VCaP (cell line): ENCODE measurements around the gene SLC13A2.

Source experiments
- H3K27ac ChIP-seq: fragments of 450-650 bp; 2 replicates; pipeline ENCODE4 v1.5.1; 2017
- TF ChIP-seq, protein P1 (sequence below): fragments of 450-650 bp; conservative IDR thresholded peaks from 2 replicates; pipeline ENCODE4 v1.5.1; 2017; ENCODE audit warnings: mild to moderate bottlenecking, moderate library complexity

SLC13A2 gene

DNA sequence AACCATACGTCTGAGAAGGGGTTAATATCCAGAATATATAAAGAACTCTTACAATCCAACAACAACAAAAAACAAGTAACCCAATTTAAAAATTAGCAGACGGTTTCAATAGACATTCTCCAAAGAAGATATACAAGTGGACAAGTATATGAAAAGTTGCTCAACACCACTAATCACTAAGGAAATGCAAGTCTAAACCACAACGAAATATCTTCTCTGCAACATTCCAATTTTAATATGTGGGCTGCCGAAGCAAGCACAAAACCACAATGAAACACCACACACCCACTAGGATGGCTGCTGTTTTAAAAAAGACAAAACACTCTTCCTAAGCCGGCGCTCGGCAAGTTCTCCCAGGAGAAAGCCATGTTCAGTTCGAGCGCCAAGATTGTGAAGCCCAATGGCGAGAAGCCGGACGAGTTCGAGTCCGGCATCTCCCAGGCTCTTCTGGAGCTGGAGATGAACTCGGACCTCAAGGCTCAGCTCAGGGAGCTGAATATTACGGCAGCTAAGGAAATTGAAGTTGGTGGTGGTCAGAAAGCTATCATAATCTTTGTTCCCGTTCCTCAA is 5.9 kb upstream of the SLC13A2 start:
- TF ChIP-seq, protein P1, sequence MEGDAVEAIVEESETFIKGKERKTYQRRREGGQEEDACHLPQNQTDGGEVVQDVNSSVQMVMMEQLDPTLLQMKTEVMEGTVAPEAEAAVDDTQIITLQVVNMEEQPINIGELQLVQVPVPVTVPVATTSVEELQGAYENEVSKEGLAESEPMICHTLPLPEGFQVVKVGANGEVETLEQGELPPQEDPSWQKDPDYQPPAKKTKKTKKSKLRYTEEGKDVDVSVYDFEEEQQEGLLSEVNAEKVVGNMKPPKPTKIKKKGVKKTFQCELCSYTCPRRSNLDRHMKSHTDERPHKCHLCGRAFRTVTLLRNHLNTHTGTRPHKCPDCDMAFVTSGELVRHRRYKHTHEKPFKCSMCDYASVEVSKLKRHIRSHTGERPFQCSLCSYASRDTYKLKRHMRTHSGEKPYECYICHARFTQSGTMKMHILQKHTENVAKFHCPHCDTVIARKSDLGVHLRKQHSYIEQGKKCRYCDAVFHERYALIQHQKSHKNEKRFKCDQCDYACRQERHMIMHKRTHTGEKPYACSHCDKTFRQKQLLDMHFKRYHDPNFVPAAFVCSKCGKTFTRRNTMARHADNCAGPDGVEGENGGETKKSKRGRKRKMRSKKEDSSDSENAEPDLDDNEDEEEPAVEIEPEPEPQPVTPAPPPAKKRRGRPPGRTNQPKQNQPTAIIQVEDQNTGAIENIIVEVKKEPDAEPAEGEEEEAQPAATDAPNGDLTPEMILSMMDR, result no peak
- no peak overlapping the region for H3K27ac ChIP-seq

DNA sequence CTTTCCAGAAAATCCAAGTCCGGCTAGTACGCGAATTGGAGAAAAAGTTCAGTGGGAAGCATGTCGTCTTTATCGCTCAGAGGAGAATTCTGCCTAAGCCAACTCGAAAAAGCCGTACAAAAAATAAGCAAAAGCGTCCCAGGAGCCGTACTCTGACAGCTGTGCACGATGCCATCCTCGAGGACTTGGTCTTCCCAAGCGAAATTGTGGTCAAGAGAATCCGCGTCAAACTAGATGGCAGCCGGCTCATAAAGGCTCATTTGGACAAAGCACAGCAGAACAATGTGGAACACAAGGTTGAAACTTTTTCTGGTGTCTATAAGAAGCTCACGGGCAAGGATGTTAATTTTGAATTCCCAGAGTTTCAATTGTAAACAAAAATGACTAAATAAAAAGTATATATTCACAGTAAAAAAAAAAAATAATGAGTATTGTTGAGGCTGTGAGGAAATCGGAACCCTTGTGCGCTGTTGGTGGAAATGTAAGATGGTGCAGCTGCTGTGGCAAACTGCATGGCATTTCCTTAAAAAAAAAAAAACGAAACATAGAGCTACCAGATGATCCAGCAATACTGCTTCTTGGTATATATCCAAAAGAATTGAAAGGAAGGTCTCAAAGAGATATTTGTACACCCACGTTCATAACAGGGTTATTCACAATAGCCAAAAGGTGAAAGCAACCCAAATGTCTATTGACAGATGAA is 5.3 kb upstream of the SLC13A2 start:
- H3K27ac ChIP-seq, result peak overlapping the region; percentile 57

DNA sequence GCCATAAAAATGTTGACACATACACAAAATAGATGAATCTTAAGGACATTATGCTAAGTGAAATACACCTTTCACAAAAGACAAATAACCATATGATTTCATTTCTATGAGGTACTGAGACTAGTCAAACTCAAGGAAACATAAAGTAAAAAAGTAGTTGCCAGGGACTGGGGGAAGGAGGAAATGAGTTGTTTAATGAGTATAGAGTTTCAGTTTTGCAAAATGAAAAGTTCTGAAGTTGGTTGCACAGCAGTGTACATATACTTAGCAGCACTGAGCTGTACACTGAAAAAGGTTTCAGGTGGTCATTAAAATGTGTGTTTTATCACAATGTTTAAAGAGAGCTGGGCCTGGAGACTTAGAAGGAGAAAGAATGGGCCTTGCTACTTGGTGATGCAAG is 4.7 kb upstream of the SLC13A2 start:
- TF ChIP-seq, protein P1, result no peak
- H3K27ac ChIP-seq, result peak overlapping the region; percentile 57

DNA sequence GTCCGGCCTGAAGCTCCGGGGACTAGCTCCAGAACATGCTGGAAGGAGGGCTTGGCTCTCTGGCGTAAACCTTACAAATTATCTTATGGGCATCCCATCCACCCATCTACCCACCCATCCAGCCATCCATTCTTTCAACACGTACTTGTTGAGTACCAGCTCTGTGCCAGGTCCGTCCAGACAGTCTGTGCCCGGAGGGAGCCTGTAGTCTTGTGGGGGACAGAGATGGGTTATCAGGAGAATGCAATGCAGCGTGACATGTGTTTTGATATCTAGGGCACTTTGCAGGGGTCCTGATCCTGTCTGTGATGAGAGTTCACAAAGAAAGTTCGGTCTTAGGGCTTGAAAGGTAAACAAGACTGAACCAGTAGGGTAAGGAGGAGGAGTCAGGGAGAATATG is 4.1 kb upstream of the SLC13A2 start:
- peak overlapping the region; percentile 57 for H3K27ac ChIP-seq

DNA sequence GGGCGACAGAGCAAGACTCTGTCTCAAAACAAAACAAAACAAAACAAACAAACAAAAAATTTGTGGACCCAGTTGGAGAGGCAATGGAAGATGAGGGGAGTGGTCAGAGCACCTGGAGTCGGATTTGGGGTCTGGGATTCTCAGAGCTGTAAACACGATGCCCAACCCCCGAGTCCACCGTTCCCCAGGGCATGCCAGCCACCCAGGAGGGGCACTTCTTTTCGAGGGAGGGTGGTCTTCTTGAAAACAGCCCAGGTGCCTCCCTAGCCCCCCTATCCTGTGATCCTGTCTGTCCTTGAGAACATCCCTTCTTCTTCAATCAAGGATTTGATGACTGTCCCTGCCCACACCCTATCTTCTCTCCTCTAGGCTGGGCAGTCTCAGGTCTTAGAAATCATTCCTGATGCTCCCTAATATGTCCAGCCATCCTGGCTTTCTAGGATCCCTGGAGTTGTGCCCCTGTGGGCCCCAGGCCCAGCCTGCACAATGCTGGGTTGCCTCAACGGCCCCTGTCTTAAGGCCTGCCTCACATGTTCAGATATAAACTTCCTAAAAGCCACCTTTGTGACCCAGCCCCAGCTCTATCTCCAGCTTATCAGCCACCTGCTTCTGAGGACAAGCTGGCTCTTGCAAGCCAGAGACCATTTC is 3.1 kb upstream of the SLC13A2 start:
- H3K27ac ChIP-seq, result no peak overlapping the region
- TF ChIP-seq, protein P1, result no peak

More for the DNA sequence above, 4.1 kb upstream of the SLC13A2 start:
- TF ChIP-seq, protein P1, result no peak

DNA sequence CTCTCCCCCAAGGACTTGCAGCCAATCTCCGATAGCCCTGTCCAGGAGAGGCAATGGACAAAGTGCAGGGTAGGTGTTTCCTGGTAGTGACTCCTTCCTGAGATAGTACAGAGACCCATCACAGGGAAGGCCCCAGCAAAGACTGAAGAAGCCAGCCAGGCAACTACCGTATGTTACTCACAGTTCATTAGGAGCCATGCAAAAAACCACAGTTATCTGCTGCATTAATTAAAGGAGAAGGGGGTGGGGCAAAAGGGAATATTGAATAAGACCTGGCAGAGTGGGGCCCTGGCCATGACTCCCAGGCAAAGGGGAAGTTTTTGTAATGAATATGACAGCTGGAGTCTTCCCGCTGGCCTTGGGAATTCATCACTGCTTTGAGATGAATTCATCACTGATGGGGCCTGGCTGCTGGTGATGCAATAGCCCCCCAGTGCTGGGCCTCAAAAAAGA is 2.5 kb upstream of the SLC13A2 start:
- no peak overlapping the region for H3K27ac ChIP-seq
- TF ChIP-seq, protein P1, result no peak

DNA sequence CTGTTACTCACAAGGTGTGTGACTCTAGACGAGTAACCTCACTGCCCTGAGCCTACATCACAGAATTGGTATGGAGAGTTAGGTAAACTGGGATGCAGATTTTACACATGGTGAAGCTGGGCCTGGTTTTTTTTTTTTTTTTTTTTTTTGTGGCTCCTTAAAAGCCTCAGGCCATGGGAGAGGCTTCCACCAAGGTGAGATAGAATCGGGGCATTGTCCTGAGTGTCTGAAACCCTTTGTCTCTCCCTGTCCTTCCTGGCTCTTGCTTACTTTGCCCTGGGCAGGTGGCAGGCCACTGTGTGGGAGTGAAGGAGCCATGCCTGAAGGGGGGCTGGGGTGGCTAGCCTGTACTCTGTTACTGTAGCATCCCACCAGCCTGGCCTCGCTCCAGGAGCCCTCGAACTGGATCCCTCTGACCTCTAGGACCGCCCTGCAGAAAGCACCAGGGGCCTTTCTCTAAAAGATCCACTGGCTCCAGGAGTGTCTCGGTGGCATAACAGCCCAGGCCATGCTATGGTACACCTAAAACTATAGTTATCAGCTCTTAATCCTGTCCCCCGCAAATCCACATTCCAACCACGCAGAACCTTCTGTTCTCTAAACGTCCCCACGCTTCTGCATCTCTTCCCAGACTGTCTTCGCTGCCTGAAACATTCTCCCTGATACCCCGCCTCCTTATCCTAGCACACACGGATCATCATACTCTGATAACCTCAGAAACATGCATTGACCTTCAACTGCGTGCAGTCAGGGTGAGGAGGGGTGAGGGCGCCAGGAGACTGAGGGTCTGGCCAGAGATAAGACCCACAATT is 1.7 kb upstream of the SLC13A2 start:
- TF ChIP-seq, protein P1, result no peak
- H3K27ac ChIP-seq, result no peak overlapping the region
